HG02588 (cell line): ENCODE results near the gene MYO9B.
"Not testable (repeated sequence)": the region's sequence is repeated elsewhere in the genome, so short reads cannot be mapped to it uniquely, and the experiment has no call there.

Source experiments
- ATAC-seq: cut with Tn5 transposase; IDR thresholded peaks from one replicate; pipeline ENCODE4 v1.9.1; 2021; ENCODE audit warnings: mild to moderate bottlenecking, moderate library complexity; ENCODE audit not compliant: unreplicated experiment

MYO9B gene

GRCh38 chr19:17138052-17138846, 62.7 kb downstream of the MYO9B start:
- not testable (repeated sequence) for ATAC-seq

- ATAC-seq, result no peak
Measured at GRCh38 chr19:17138937-17139598, 63.5 kb downstream of the MYO9B start.

GRCh38 chr19:17144771-17145170, 69.2 kb downstream of the MYO9B start:
- not testable (repeated sequence) for ATAC-seq

- no peak for ATAC-seq
Measured at GRCh38 chr19:17145546-17146497, 70.2 kb downstream of the MYO9B start.

GRCh38 chr19:17148130-17148529, 72.6 kb downstream of the MYO9B start:
- ATAC-seq, result no peak

GRCh38 chr19:17149393-17150135, 74.0 kb downstream of the MYO9B start:
- ATAC-seq, result no peak

GRCh38 chr19:17153996-17154395, 78.4 kb downstream of the MYO9B start:
- no peak for ATAC-seq

- no peak for ATAC-seq
Measured at GRCh38 chr19:17155251-17155650, 79.7 kb downstream of the MYO9B start.

- no peak for ATAC-seq
Measured at GRCh38 chr19:17156296-17156946, 80.8 kb downstream of the MYO9B start.

GRCh38 chr19:17156947-17157302, 81.3 kb downstream of the MYO9B start:
- ATAC-seq, result no peak

- no peak for ATAC-seq
Measured at GRCh38 chr19:17158584-17158983, 83.0 kb downstream of the MYO9B start.

GRCh38 chr19:17159466-17160393, 84.2 kb downstream of the MYO9B start:
- no peak for ATAC-seq

GRCh38 chr19:17160908-17161307, 85.3 kb downstream of the MYO9B start:
- no peak for ATAC-seq

- not testable (repeated sequence) for ATAC-seq
Measured at GRCh38 chr19:17162131-17162530, 86.6 kb downstream of the MYO9B start.

- no peak for ATAC-seq
Measured at GRCh38 chr19:17162580-17162979, 87.0 kb downstream of the MYO9B start.

GRCh38 chr19:17163652-17164051, 88.1 kb downstream of the MYO9B start:
- no peak for ATAC-seq

- ATAC-seq, result no peak
Measured at GRCh38 chr19:17164639-17165038, 89.1 kb downstream of the MYO9B start.

GRCh38 chr19:17165715-17166114, 90.1 kb downstream of the MYO9B start:
- no peak for ATAC-seq
